ENCODE data around the gene ITGA8. TPM values are rescaled to one million over a fixed set of nuclear protein-coding genes. Genes with fewer than 3 reads are reported as not detected.
"Not testable (repeated sequence)": the region's sequence is repeated elsewhere in the genome, so short reads cannot be mapped to it uniquely, and the experiment has no call there.

Gene ITGA8
- total RNA-seq, result not detected
- 0.08 to 0.12 reads per million in 2 donors for total RNA-seq

- no peak within 1 kb of the TSS for H3K27ac Mint-ChIP-seq
- peaks cover 47% of the 10 kb centered on the region for H3K27me3 Mint-ChIP-seq
- peaks cover 10% of the 10 kb centered on the region for H3K36me3 Mint-ChIP-seq (ENCODE audit: low read depth)
- H3K4me3 Mint-ChIP-seq, result no peak within 1 kb of the TSS
- H3K4me1 Mint-ChIP-seq, result peaks cover 2% of the 10 kb centered on the region
- H3K9me3 ChIP-seq (ENCODE audit: control insufficient read depth, low read length, poor library complexity, severe bottlenecking), result no peaks in the 10 kb centered on the region
- ATAC-seq (no peak), DNase-seq (no peak)
Measured at GRCh38 chr10:15719899-15720634, at the start of gene ITGA8. ITGA8 (minus strand) TSS chr10:15719922; CDS start chr10:15719771, 151 bp downstream.

- no peaks in the 10 kb centered on the region for H3K27me3 Mint-ChIP-seq
- no peaks in the 10 kb centered on the region for H3K36me3 Mint-ChIP-seq (ENCODE audit: low read depth)
- no peaks in the 10 kb centered on the region for H3K4me1 Mint-ChIP-seq
- H3K4me3 Mint-ChIP-seq, result no peak overlapping the region
- ATAC-seq, result no peak
- no peaks in the 10 kb centered on the region for H3K9me3 ChIP-seq (ENCODE audit: control insufficient read depth, low read length, poor library complexity, severe bottlenecking)
- H3K27ac Mint-ChIP-seq, result no peak overlapping the region
- DNase-seq, result no peak
Measured at GRCh38 chr10:15764892-15765454, 45.3 kb upstream of the ITGA8 start.

DNA sequence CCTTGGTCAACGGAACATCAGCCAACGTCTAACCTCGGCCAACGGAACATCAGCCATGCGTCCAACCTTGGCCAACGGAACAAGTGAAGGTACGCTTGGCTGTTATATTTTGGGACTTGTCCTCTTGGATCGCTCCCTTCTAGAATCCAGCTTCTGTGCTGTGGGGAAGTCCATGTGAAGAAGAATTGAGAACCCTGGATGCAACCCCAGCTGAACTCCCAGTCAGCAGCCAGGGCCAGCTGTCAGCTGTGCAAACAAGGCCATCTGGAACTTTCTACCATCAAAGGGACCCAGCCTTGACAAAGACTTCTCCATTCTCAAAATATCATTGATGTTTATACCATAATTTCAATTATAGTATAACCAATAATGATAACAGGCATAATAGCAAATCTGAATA lies 43.3 kb upstream of the ITGA8 start:
- no peaks in the 10 kb centered on the region for H3K4me1 Mint-ChIP-seq

DNA sequence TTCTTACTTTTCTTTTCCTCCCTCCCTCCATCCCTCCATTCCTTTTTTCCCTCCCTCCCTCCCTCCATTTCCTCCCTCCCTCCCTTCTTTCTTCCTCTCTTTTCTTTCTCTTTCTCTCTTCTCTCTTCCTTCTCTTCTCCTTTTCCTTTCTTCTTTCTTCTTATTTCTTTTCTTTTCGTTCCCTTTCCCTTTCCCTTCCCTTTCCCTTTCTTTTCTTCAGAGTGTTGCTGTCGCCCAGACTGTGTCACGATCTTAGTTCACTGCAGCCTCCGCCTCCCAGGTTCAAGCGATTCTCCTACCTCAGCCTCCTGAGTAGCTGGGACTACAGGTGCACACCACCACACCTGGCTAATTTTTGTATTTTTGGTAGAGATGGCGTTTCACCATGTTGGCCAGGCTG lies 42.5 kb upstream of the ITGA8 start:
- not testable (repeated sequence) for ATAC-seq; H3K4me1 Mint-ChIP-seq; H3K27ac Mint-ChIP-seq; DNase-seq; H3K9me3 ChIP-seq (ENCODE audit: control insufficient read depth, low read length, poor library complexity, severe bottlenecking); H3K36me3 Mint-ChIP-seq (ENCODE audit: low read depth); H3K4me3 Mint-ChIP-seq; H3K27me3 Mint-ChIP-seq

More for the DNA sequence above, 43.3 kb upstream of the ITGA8 start:
- DNase-seq (no peak), ATAC-seq (no peak)
- Mint-ChIP-seq H3K27ac (no peak overlapping the region), H3K27me3 (no peaks in the 10 kb centered on the region), H3K4me3 (no peak overlapping the region), H3K36me3 (ENCODE audit: low read depth) (no peaks in the 10 kb centered on the region)
- no peaks in the 10 kb centered on the region for H3K9me3 ChIP-seq (ENCODE audit: control insufficient read depth, low read length, poor library complexity, severe bottlenecking)

GRCh38 chr10:15761224-15761623 lies 41.5 kb upstream of the ITGA8 start:
- not testable (repeated sequence) for DNase-seq; H3K4me1 Mint-ChIP-seq; H3K9me3 ChIP-seq (ENCODE audit: control insufficient read depth, low read length, poor library complexity, severe bottlenecking); H3K27ac Mint-ChIP-seq; H3K36me3 Mint-ChIP-seq (ENCODE audit: low read depth); H3K4me3 Mint-ChIP-seq; ATAC-seq; H3K27me3 Mint-ChIP-seq

DNA sequence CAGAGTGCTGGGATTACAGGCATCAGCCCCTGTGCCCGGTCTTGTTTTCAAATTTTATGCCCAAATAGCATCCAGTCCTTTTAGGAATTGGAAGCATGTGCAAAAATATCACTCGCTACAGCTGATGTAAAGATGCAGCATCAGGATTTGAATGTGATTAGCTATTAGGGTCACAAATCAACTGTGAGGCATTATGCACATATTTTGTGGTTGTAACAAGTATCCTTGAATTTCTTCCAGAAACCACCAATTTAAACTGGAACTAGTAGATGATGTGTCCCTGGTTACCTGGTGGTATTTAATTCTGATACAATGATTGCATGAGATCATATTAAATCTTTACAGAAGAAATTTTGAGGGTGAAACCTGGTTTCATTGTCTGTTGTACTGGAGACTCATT lies 41.0 kb upstream of the ITGA8 start:
- Mint-ChIP-seq H3K4me1 (no peaks in the 10 kb centered on the region), H3K4me3 (no peak overlapping the region), H3K27ac (no peak overlapping the region), H3K27me3 (peaks cover 11% of the 10 kb centered on the region), H3K36me3 (ENCODE audit: low read depth) (no peaks in the 10 kb centered on the region)
- DNase-seq (no peak), ATAC-seq (no peak)
- no peaks in the 10 kb centered on the region for H3K9me3 ChIP-seq (ENCODE audit: control insufficient read depth, low read length, poor library complexity, severe bottlenecking)

GRCh38 chr10:15759265-15759664 lies 39.5 kb upstream of the ITGA8 start:
- Mint-ChIP-seq H3K4me3 (no peak overlapping the region), H3K36me3 (ENCODE audit: low read depth) (no peaks in the 10 kb centered on the region), H3K4me1 (no peaks in the 10 kb centered on the region), H3K27ac (no peak overlapping the region), H3K27me3 (peaks cover 18% of the 10 kb centered on the region)
- ATAC-seq (no peak), DNase-seq (no peak)
- no peaks in the 10 kb centered on the region for H3K9me3 ChIP-seq (ENCODE audit: control insufficient read depth, low read length, poor library complexity, severe bottlenecking)

DNA sequence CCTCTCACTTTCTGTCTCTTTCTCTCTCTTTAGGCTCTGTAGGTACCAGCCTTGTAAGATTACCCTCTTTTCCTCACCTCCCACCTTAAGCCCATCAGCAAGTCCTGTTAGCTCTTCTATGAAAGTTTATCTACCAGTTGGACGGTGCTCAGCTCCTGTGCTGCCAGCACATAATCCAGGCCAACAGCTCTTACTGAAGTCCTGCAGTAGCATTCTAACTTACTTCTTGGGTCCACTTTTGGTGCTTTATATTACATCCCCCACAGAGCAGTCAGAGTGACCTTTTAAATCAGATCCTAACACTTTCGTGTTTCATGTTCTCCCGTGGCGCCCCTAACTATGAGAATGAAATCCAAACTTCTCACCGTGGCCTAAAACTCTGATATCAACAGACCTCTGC lies 38.9 kb upstream of the ITGA8 start:
- H3K36me3 Mint-ChIP-seq (ENCODE audit: low read depth), result no peaks in the 10 kb centered on the region
- H3K9me3 ChIP-seq (ENCODE audit: control insufficient read depth, low read length, poor library complexity, severe bottlenecking), result no peaks in the 10 kb centered on the region
- H3K27ac Mint-ChIP-seq, result no peak overlapping the region
- H3K27me3 Mint-ChIP-seq, result peaks cover 25% of the 10 kb centered on the region
- ATAC-seq, result no peak
- H3K4me3 Mint-ChIP-seq, result no peak overlapping the region
- no peak for DNase-seq
- H3K4me1 Mint-ChIP-seq, result no peaks in the 10 kb centered on the region

DNA sequence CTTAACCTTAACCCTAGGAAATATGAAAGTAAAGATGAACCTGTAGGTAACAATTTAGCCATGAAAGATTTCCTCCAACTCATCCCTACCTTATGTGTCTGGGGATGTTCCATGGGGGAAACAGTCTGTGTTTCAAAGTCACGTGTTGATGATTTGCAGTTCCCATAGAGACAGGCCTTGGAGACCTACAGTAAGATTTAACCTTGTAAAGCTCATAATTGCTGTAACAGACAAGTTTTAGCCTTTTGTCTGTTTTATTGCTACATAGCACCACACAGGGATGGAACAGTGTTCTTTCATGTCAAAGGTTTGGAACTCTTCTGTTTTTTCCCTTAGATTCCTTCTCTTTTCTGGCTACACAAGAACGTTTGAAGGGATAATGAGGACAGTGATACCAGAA lies 35.2 kb upstream of the ITGA8 start:
- H3K9me3 ChIP-seq (ENCODE audit: control insufficient read depth, low read length, poor library complexity, severe bottlenecking), result no peaks in the 10 kb centered on the region
- H3K4me3 Mint-ChIP-seq, result no peak overlapping the region
- H3K36me3 Mint-ChIP-seq (ENCODE audit: low read depth), result no peaks in the 10 kb centered on the region

GRCh38 chr10:15751046-15751445 lies 31.3 kb upstream of the ITGA8 start:
- no peaks in the 10 kb centered on the region for H3K9me3 ChIP-seq (ENCODE audit: control insufficient read depth, low read length, poor library complexity, severe bottlenecking)
- Mint-ChIP-seq H3K4me1 (peaks cover 2% of the 10 kb centered on the region), H3K4me3 (no peak overlapping the region), H3K27ac (no peak overlapping the region), H3K36me3 (ENCODE audit: low read depth) (no peaks in the 10 kb centered on the region), H3K27me3 (peaks cover 52% of the 10 kb centered on the region)
- ATAC-seq, result no peak
- no peak for DNase-seq

More for the DNA sequence above, 35.2 kb upstream of the ITGA8 start:
- H3K27ac Mint-ChIP-seq, result no peak overlapping the region
- ATAC-seq, result no peak
- no peak for DNase-seq
- peaks cover 2% of the 10 kb centered on the region for H3K4me1 Mint-ChIP-seq
- peaks cover 34% of the 10 kb centered on the region for H3K27me3 Mint-ChIP-seq

- DNase-seq (no peak), ATAC-seq (no peak)
- Mint-ChIP-seq H3K27me3 (peaks cover 40% of the 10 kb centered on the region), H3K4me3 (no peak overlapping the region), H3K36me3 (ENCODE audit: low read depth) (no peaks in the 10 kb centered on the region), H3K4me1 (peaks cover 2% of the 10 kb centered on the region), H3K27ac (no peak overlapping the region)
- no peaks in the 10 kb centered on the region for H3K9me3 ChIP-seq (ENCODE audit: control insufficient read depth, low read length, poor library complexity, severe bottlenecking)
Measured at GRCh38 chr10:15748126-15748525, 28.4 kb upstream of the ITGA8 start.

DNA sequence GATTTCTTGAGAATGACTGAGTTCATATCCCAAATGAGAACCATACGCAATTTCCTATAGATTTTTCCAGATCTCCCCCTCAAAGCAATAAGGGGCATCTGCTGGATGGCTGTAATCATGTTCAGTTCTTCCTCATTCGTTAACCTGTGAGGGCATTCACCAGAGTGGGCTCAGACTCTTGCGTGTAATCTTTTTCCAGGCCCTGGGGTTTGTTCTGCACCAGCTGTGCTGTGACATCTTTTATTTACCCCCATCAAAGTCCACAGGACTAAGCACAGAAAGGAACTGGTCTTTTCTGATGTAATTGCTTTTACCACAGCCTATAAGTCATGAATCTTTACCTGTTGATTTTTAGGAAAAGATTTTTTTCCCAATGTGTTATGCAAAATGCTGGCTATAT lies 27.9 kb upstream of the ITGA8 start:
- H3K4me3 Mint-ChIP-seq, result no peak overlapping the region
- no peak for ATAC-seq
- DNase-seq, result no peak
- no peaks in the 10 kb centered on the region for H3K36me3 Mint-ChIP-seq (ENCODE audit: low read depth)
- no peak overlapping the region for H3K27ac Mint-ChIP-seq
- no peaks in the 10 kb centered on the region for H3K9me3 ChIP-seq (ENCODE audit: control insufficient read depth, low read length, poor library complexity, severe bottlenecking)
- peaks cover 2% of the 10 kb centered on the region for H3K4me1 Mint-ChIP-seq
- peaks cover 40% of the 10 kb centered on the region for H3K27me3 Mint-ChIP-seq

GRCh38 chr10:15745751-15746150 lies 26.0 kb upstream of the ITGA8 start:
- no peaks in the 10 kb centered on the region for H3K9me3 ChIP-seq (ENCODE audit: control insufficient read depth, low read length, poor library complexity, severe bottlenecking)
- H3K27me3 Mint-ChIP-seq, result peaks cover 54% of the 10 kb centered on the region
- H3K36me3 Mint-ChIP-seq (ENCODE audit: low read depth), result peaks cover 3% of the 10 kb centered on the region
- no peak overlapping the region for H3K27ac Mint-ChIP-seq
- H3K4me3 Mint-ChIP-seq, result no peak overlapping the region
- ATAC-seq (no peak), DNase-seq (no peak)
- peaks cover 4% of the 10 kb centered on the region for H3K4me1 Mint-ChIP-seq
